HG03196 (cell line): Measurements from ENCODE around the gene PARM1.
A peak's percentile ranks its signal among the peaks of the same experiment; 100 is the strongest.

ENCODE experiments used
- ATAC-seq: cut with Tn5 transposase; IDR thresholded peaks from one replicate; pipeline ENCODE4 v1.9.1; 2021; ENCODE audit not compliant: unreplicated experiment

PARM1 gene

GRCh38 chr4:75065909-75066308, 133.0 kb downstream of the PARM1 start:
- no peak for ATAC-seq

- ATAC-seq = peak; percentile 74
Observed at GRCh38 chr4:75069493-75070074, 136.7 kb downstream of the PARM1 start.

- no peak for ATAC-seq
Observed at GRCh38 chr4:75071317-75071716, 138.4 kb downstream of the PARM1 start.

GRCh38 chr4:75080888-75081287, 148.0 kb downstream of the PARM1 start:
- ATAC-seq = no peak

GRCh38 chr4:75081561-75081960, 148.6 kb downstream of the PARM1 start:
- ATAC-seq = no peak

- ATAC-seq = no peak
Observed at GRCh38 chr4:75087416-75087815, 154.5 kb downstream of the PARM1 start.

- no peak for ATAC-seq
Observed at GRCh38 chr4:75087865-75088264, 154.9 kb downstream of the PARM1 start.

- no peak for ATAC-seq
Observed at GRCh38 chr4:75089206-75089605, 156.3 kb downstream of the PARM1 start.

- peak; percentile 96 for ATAC-seq
Observed at GRCh38 chr4:75099321-75099720, 166.4 kb downstream of the PARM1 start.
